H9 (cell line): ENCODE data around the gene DCST2. TPM values are rescaled to one million over a fixed set of nuclear protein-coding genes. Genes with fewer than 3 reads are reported as not detected.

ENCODE experiments used
- DNase-seq: peaks from one replicate; pipeline ENCODE4 v3.0.0-alpha.2; 2017
- H2AFZ ChIP-seq: one replicate; pipeline ENCODE4 v1.6.1; 2013; ENCODE audit warnings: mild to moderate bottlenecking, low read length, control low read depth, moderate library complexity
- H2AK5ac ChIP-seq: 2 replicates; pipeline ENCODE4 v1.6.1; 2013; ENCODE audit warnings: low read length, control low read depth, mixed read lengths; ENCODE audit not compliant: insufficient read length
- H2BK120ac ChIP-seq: one replicate; pipeline ENCODE4 v1.6.1; 2013; ENCODE audit warnings: low read depth, mild to moderate bottlenecking, low read length, control low read depth, inconsistent platforms; ENCODE audit not compliant: poor library complexity, severe bottlenecking
- H2BK12ac ChIP-seq: 2 replicates; pipeline ENCODE4 v1.6.1; 2013; ENCODE audit warnings: low read length, control low read depth, mixed read lengths, low read depth; ENCODE audit not compliant: insufficient read length
- H2BK15ac ChIP-seq: 2 replicates; pipeline ENCODE4 v1.6.1; 2013; ENCODE audit warnings: low read depth, low read length, control low read depth
- H2BK20ac ChIP-seq: one replicate; pipeline ENCODE4 v1.6.1; 2013; ENCODE audit warnings: low read depth, mild to moderate bottlenecking, low read length, control low read depth, inconsistent platforms; ENCODE audit not compliant: poor library complexity, severe bottlenecking
- H2BK5ac ChIP-seq: 2 replicates; pipeline ENCODE4 v1.6.1; 2013; ENCODE audit warnings: low read length, control low read depth, mixed read lengths; ENCODE audit not compliant: insufficient read length
- H3K14ac ChIP-seq: 2 replicates; pipeline ENCODE4 v1.6.1; 2013; ENCODE audit warnings: low read length, control low read depth; ENCODE audit not compliant: insufficient read depth
- H3K18ac ChIP-seq: 2 replicates; pipeline ENCODE4 v1.6.1; 2013; ENCODE audit warnings: low read depth, mild to moderate bottlenecking, mixed read lengths, low read length, control low read depth; ENCODE audit not compliant: insufficient read length
- H3K23ac ChIP-seq: 2 replicates; pipeline ENCODE4 v1.6.1; 2013; ENCODE audit warnings: low read length, control low read depth, mixed read lengths, low read depth; ENCODE audit not compliant: insufficient read length
- H3K23me2 ChIP-seq: 2 replicates; pipeline ENCODE4 v1.6.1; 2013; ENCODE audit warnings: low read depth, mild to moderate bottlenecking, mixed read lengths, low read length, control low read depth; ENCODE audit not compliant: insufficient read length, poor library complexity, severe bottlenecking
- H3K27ac ChIP-seq: 2 replicates; pipeline ENCODE4 v1.5.1; 2013; ENCODE audit warnings: low read length, control low read depth, mixed read lengths, low read depth; ENCODE audit not compliant: insufficient read length
- H3K27me3 ChIP-seq: 2 replicates; pipeline ENCODE4 v1.6.1; 2013; ENCODE audit warnings: low read length, control low read depth, inconsistent platforms; ENCODE audit not compliant: insufficient read depth
- H3K4ac ChIP-seq: 2 replicates; pipeline ENCODE4 v1.6.1; 2013; ENCODE audit warnings: low read depth, mild to moderate bottlenecking, control low read depth, inconsistent platforms, low read length, moderate library complexity
- H3K4me1 ChIP-seq: 2 replicates; pipeline ENCODE4 v1.6.1; 2013; ENCODE audit warnings: low read length, control low read depth, inconsistent platforms; ENCODE audit not compliant: insufficient read depth
- H3K4me2 ChIP-seq: 2 replicates; pipeline ENCODE4 v1.6.1; 2013; ENCODE audit warnings: low read length, control low read depth, mixed read lengths; ENCODE audit not compliant: insufficient read length, insufficient read depth
- H3K56ac ChIP-seq: 2 replicates; pipeline ENCODE4 v1.6.1; 2013; ENCODE audit warnings: low read depth, mild to moderate bottlenecking, mixed read lengths, low read length, control low read depth; ENCODE audit not compliant: insufficient read length
- H3K79me1 ChIP-seq: 2 replicates; pipeline ENCODE4 v1.6.1; 2013; ENCODE audit warnings: low read depth, mild to moderate bottlenecking, moderate library complexity, low read length, control low read depth, inconsistent platforms; ENCODE audit not compliant: insufficient read depth, poor library complexity, severe bottlenecking
- H3K79me2 ChIP-seq: 2 replicates; pipeline ENCODE4 v1.6.1; 2013; ENCODE audit warnings: low read length, control low read depth, inconsistent platforms; ENCODE audit not compliant: insufficient read depth
- H3K9ac ChIP-seq: 2 replicates; pipeline ENCODE4 v1.6.1; 2013; ENCODE audit warnings: low read length, control low read depth, mixed read lengths; ENCODE audit not compliant: insufficient read length; ENCODE audit errors: extremely low read depth
- H3K9me3 ChIP-seq: one replicate; pipeline ENCODE4 v1.6.1; 2013; ENCODE audit warnings: low read depth, low read length, inconsistent platforms; ENCODE audit not compliant: control insufficient read depth
- H3T11ph ChIP-seq: one replicate; pipeline ENCODE4 v1.6.1; 2013; ENCODE audit warnings: mild to moderate bottlenecking, low read length, control low read depth, inconsistent platforms
- H4K20me1 ChIP-seq: one replicate; pipeline ENCODE4 v1.6.1; 2013; ENCODE audit not compliant: control insufficient read depth, insufficient read length, insufficient read depth
- H4K5ac ChIP-seq: 2 replicates; pipeline ENCODE4 v1.6.1; 2013; ENCODE audit warnings: low read depth, mild to moderate bottlenecking, mixed read lengths, low read length, control low read depth; ENCODE audit not compliant: insufficient read length
- H4K8ac ChIP-seq: replicated peaks from 2 replicates; pipeline ENCODE4 v1.6.1; 2013; ENCODE audit warnings: low read length, control low read depth, mixed read lengths, low read depth; ENCODE audit not compliant: insufficient read length
- H4K91ac ChIP-seq: 2 replicates; pipeline ENCODE4 v1.6.1; 2013; ENCODE audit warnings: low read depth, mild to moderate bottlenecking, moderate library complexity, mixed read lengths, low read length, control low read depth; ENCODE audit not compliant: insufficient read length
- H3K27ac Mint-ChIP-seq, 3 experiments: 2 replicates in 2 of 3; 3 replicates in 1 of 3; pipeline ENCODE4 v1.8.0; 2020 to 2021; ENCODE audit warnings: mixed read lengths in 3 of 3, mild to moderate bottlenecking in 1 of 3, moderate library complexity in 1 of 3
- H3K27me3 Mint-ChIP-seq: 2 replicates; pipeline ENCODE4 v1.8.0; 2021; ENCODE audit warnings: low read depth, mild to moderate bottlenecking, moderate library complexity, mixed read lengths
- H3K36me3 Mint-ChIP-seq, 3 experiments: 2 replicates in 2 of 3; 3 replicates in 1 of 3; pipeline ENCODE4 v1.8.0; 2020 to 2021; ENCODE audit warnings: low read depth in 3 of 3, mixed read lengths in 3 of 3; ENCODE audit not compliant: insufficient read depth in 1 of 3
- H3K4me1 Mint-ChIP-seq, 2 experiments: 2 replicates each; pipeline ENCODE4 v1.8.0; 2020; ENCODE audit warnings: mixed read lengths in 2 of 2
- H3K4me3 Mint-ChIP-seq, 2 experiments: 2 replicates in 1 of 2; 3 replicates in 1 of 2; pipeline ENCODE4 v1.8.0; 2020 to 2021; ENCODE audit warnings: mild to moderate bottlenecking in 2 of 2, mixed read lengths in 2 of 2, moderate library complexity in 1 of 2
- H3K9me3 Mint-ChIP-seq, 2 experiments: 2 replicates in 1 of 2; 3 replicates in 1 of 2; pipeline ENCODE4 v1.8.0; 2020; ENCODE audit warnings: mild to moderate bottlenecking in 2 of 2, mixed read lengths in 2 of 2, moderate library complexity in 1 of 2
- CTCF ChIP-seq: fragments of 200-600 bp; sonication (generic); conservative IDR thresholded peaks from 3 replicates; pipeline ENCODE4 v1.8.0; 2021; ENCODE audit warnings: antibody characterized with exemption, mild to moderate bottlenecking
- WGBS: extraction: QIAGEN DNeasy Blood & Tissue Kit; methylation state at CpG from one replicate; pipeline ENCODE4 v1.1.7; 2013; ENCODE audit warnings: missing lambda C conversion rate, low lambda C conversion rate, mixed read lengths; ENCODE audit not compliant: insufficient read length; ENCODE audit errors: extremely low coverage; 5-methylcytosine and 5-hydroxymethylcytosine counted together
- total RNA-seq: library from RNA; stranded (reverse); gene quantifications from 2 replicates; pipeline ENCODE4 v1.2.1, GENCODE V29; 2021

The DCST2 gene
- total RNA-seq, 1 experiment from 2014 or later, result 0.35 TPM

GRCh38 chr1:155068599-155068998 is 35.0 kb upstream of the DCST2 start:
- Mint-ChIP-seq H3K27ac (no peak overlapping the region), H3K4me3 (0 out of 5 replicates have a peak overlapping the region, but pooled peaks of 1 of the 2 experiments have one; percentile 59), H3K9me3 (no peaks in the 10 kb centered on the region; a peak in 1 of 5 replicates), H3K27me3 (peaks cover 22% of the 10 kb centered on the region), H3K36me3 (peaks cover 9 to 32% (median 30%) of the 10 kb centered on the region in 3 experiments), H3K4me1 (peaks cover 41 to 49% of the 10 kb centered on the region in 2 experiments)
- Histone ChIP-seq H4K5ac (no peak overlapping the region), H3K23me2 (peaks cover 9% of the 10 kb centered on the region), H3K4me1 (peaks cover 7% of the 10 kb centered on the region; the same call in 1 of the 2 replicates), H3K18ac (no peak overlapping the region), H3K4me2 (no peak overlapping the region), H3K79me1 (no peaks in the 10 kb centered on the region), H4K20me1 (no peaks in the 10 kb centered on the region), H3K4ac (no peak overlapping the region), H3K9me3 (no peaks in the 10 kb centered on the region), H4K91ac (no peak overlapping the region), H3K79me2 (no peaks in the 10 kb centered on the region; the same call in 1 of the 2 replicates), H3K27ac (no peak overlapping the region), H2BK15ac (no peak overlapping the region), H3K9ac (no peak overlapping the region), H2BK20ac (no peak overlapping the region), H3K27me3 (no peaks in the 10 kb centered on the region), H2BK12ac (no peak overlapping the region), H3T11ph (no peak overlapping the region), H2BK5ac (no peak overlapping the region), H2AFZ (no peak overlapping the region), H3K23ac (no peak overlapping the region), H2BK120ac (no peak overlapping the region), H2AK5ac (no peak overlapping the region), H4K8ac (no peak overlapping the region), H3K56ac (no peak overlapping the region), H3K14ac (no peak overlapping the region)
- WGBS, result no CpG with 5 or more reads among the region's 3 CpGs
- no peak for TF ChIP-seq CTCF
- DNase-seq, result no peak
